HG02973 (cell line): ENCODE measurements around the gene TOX3.
A peak's percentile ranks its signal among the peaks of the same experiment; 100 is the strongest.

ENCODE experiments used
- ATAC-seq: cut with Tn5 transposase; IDR thresholded peaks from one replicate; pipeline ENCODE4 v1.9.1; 2021; ENCODE audit warnings: moderate library complexity; ENCODE audit not compliant: unreplicated experiment

Gene TOX3

DNA sequence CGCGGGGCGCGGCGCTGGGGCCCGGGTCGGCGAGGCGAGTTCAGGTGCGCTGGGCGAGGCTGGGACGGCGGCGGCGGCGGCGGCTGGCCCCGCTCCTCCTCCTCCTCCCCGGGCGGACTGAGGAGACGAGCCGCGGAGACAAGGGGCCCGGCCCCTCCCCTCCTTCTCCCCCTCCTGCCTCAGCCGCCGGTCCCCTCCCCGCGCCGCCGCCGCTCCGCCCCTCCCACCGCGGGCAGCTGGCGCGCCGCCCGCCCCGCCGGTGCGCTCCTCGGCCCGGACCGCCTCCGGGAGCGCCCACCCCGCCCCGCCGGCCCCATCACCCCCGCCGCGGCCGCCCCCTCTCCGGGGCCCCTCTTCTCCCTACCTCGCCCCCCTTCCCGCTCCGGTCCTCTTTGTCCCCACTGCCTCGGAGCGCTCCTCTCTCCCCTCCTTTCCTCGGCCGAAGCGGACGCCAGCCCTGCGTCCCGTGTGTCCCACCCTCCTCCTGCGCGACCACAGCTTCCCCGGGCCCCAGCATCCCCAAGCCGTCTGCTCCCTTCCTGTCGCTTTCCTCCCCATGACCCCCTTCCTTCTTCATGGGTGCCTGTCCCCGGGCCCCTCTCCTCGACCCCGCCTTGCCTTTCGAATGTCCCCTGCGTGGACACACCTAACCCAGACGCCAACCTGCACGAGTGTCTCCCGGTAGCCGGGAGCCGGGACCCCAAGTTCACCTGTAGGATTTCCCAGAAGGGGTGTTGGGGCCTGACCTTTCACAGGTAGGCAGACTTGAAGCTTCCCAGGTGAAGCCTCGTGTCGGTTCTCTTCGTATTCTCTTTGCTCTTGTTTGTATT is at the start of gene TOX3:
TOX3 (minus strand) TSS at position 140 of the 830 bp plus-strand sequence. CDS start 420 bp downstream, outside the sequence.
- no peak for ATAC-seq

DNA sequence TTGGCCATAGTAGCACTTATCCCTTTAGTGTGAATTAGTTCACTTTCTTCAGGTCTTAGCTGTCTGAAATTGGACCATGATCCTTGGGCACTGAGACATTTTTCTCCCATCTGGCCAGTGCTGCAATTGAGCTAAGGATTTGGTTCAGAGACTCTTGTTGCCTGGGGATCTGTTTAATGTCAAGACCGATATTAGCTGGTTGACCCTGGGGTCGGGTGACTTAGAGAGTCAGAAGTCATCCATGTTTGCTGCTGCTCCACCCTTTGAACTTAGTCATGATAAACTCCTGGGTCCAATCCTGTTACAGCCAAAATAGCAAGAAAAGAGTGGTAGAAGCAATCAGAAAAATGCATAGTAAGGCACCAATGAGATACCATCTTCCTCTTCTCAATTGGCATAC is 45.8 kb upstream of the TOX3 start:
- ATAC-seq, result no peak

DNA sequence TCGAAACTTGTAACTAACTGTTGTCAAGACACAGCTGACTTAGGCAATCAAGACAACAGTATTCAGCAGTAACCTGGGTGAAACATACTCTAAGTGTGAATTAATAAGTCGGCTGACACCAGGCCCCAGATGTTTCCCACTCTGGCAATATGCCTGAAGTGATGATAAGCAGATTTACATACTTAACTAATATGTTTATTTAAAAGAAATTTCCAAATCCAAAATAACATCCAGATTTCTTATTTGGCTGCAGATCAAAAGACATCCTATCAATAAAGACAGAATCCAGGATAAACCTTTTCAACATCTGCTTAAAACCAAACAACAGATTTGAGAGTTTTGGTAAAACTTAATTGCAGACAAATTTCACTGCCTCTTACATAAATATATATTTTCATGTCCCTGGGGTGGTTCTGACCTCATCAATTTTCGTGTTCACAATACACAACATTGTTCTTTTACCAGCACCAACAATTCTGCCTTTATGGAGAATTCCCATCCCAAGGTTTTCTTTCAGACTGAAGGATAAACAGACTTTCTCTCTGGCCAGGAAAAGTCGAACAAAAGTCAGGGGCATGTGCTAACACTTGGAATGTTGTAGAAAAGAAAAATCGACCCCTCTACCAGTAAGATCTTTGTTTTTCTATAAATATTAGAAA is 45.1 kb upstream of the TOX3 start:
- ATAC-seq, result no peak

DNA sequence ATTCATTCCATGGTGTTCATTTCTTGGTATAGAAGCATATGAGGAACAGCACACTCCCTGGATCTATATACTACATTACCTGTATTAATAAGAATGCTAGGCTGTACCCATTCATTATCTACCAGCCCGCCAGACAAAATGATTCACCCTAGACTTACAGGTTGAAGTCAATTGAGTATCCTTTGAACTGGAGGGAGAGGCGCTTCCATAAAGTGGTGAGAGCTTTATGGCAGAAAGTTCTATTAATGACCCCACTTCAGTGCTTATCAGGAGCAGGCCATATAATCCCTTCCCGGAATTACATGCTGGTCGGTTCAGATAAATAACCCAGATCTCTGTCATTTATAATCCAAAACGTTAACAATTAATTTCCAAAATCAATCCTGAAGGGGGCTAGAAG is 44.5 kb upstream of the TOX3 start:
- no peak for ATAC-seq

GRCh38 chr16:52586159-52586558 is 39.2 kb upstream of the TOX3 start:
- ATAC-seq, result no peak

DNA sequence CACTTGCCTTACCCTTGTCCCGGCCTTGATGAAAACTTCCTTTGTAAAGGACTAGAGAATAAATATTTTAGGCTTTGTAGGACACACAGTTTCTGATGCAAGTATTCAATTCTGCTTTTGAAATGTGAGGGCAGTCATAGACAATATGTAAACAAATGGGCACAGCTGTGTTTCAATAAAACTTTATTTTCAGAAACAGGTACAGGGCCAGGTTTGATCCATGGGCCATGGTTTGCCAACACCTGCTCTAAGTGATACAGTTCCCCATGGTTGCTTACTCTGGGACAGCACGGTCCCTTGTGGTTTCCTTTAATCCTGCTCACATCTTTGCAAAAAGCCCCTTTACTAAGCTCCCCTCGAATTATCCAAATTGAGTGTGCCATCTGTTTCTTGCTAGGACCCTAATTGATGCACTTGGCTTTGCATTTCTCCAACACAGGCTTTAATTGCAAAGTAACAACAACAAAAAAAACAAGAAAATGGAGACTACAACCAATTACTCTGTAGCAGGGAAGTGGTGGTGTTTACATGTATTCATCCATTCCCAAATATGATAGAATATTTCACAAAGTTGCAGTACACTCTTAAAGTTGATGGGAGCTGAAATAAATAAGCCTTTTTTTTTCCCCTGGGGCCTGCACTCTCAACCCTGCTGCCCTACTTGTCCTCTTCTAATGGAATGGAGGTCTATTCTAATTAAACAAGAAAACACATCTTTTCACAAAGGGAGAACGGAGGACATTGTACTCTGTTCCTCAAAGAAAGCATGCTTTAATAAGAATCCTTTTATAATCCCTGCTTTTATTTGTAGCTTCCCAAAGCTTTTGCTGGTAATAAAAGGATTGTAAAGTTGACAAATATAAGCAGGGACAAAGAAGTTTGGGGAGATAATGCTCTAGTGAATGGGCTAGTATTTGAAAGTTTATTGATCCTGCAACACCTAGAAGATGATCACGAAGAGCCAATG is 37.7 kb upstream of the TOX3 start:
- no peak for ATAC-seq

GRCh38 chr16:52581530-52581929 is 34.6 kb upstream of the TOX3 start:
- ATAC-seq, result no peak

GRCh38 chr16:52580488-52580887 is 33.5 kb upstream of the TOX3 start:
- no peak for ATAC-seq

DNA sequence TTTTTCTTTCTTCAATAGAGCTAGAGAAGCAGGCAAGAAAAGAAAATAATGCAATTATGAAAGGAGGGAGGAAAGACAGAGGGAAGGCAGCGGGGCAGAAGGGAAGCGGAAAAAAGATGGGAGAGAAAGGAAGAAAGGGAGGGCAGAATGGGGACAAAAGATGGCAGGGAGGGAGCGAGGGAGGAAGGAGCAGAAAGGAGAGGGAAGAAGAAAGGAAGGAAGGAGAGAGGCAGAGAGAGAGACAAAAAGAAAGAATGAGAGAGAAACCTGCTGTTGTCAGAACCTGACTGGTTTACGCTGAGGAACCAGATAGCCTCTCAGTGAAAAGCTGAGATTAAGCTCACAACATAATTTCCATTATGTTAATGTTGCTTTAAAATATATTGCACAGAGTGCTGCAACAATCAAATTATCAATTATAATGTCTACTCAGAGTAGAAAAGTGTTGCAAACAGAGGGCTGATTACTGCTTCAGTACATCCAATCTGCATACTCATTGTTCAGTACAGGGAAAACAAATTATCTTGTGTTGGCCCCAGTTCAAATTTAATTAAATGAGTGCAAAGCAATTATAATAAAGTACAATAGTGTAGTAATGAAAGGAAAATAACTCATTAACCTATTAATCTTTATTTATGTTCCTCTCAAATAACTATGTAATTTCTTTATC is 32.0 kb upstream of the TOX3 start:
- no peak for ATAC-seq

GRCh38 chr16:52578007-52578828 is 31.3 kb upstream of the TOX3 start:
- ATAC-seq, result no peak

- no peak for ATAC-seq
Measured at GRCh38 chr16:52577130-52577706, 30.3 kb upstream of the TOX3 start.

GRCh38 chr16:52573365-52574299 is 26.7 kb upstream of the TOX3 start:
- ATAC-seq, result peak; percentile 77

- no peak for ATAC-seq
Measured at GRCh38 chr16:52572656-52573055, 25.7 kb upstream of the TOX3 start.

- no peak for ATAC-seq
Measured at GRCh38 chr16:52570495-52571091, 23.6 kb upstream of the TOX3 start.

DNA sequence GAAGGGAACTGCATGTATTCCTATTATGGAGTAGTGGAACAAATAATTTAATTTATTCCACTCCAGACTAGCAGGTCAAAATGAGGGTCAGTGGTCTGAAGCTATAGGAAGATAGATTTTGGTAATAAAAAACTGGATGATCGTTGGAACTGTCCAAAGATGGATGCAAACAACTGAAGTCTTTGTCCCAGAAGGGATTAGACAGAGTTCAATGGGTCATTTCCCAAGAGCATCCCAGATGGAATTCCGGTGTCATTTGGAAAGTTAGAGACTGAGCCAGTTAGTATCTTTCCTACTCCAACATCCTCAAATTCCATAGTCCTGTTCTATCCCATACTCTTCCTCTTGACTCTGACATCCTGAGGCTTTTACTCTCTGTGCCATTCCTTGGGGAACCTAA is 22.8 kb upstream of the TOX3 start:
- no peak for ATAC-seq

- no peak for ATAC-seq
Measured at GRCh38 chr16:52568983-52569690, 22.2 kb upstream of the TOX3 start.

- no peak for ATAC-seq
Measured at GRCh38 chr16:52568495-52568894, 21.6 kb upstream of the TOX3 start.
